Stomach smooth muscle (tissue), 2 donors: ENCODE data around the gene EXOC4.

Source experiments
- H3K27ac ChIP-seq: one replicate; pipeline ENCODE4 v1.7.0; 2013; ENCODE audit warnings: mild to moderate bottlenecking, low read length, inconsistent platforms
- H3K27me3 ChIP-seq, 2 donors: one replicate each; pipeline ENCODE4 v1.7.0; 2013; ENCODE audit warnings: low read length in 2 of 2; ENCODE audit not compliant: insufficient read depth in 2 of 2, control insufficient read depth in 1 of 2
- H3K36me3 ChIP-seq, 2 donors: one replicate each; pipeline ENCODE4 v1.7.0; 2013; ENCODE audit warnings: low read length in 2 of 2; ENCODE audit not compliant: control insufficient read depth in 2 of 2, insufficient read depth in 2 of 2
- H3K4me1 ChIP-seq: one replicate; pipeline ENCODE4 v1.7.0; 2013; ENCODE audit warnings: low read length; ENCODE audit not compliant: control insufficient read depth, insufficient read depth
- H3K4me3 ChIP-seq, 2 donors: one replicate each; pipeline ENCODE4 v1.7.0; 2013; ENCODE audit warnings: low read length in 2 of 2
- H3K9ac ChIP-seq, 2 donors: one replicate each; pipeline ENCODE4 v1.7.0; 2013; ENCODE audit warnings: low read length in 2 of 2, mild to moderate bottlenecking in 1 of 2
- H3K9me3 ChIP-seq, 2 donors: one replicate each; pipeline ENCODE4 v1.7.0; 2013; ENCODE audit warnings: low read length in 2 of 2; ENCODE audit not compliant: control insufficient read depth in 2 of 2
- donor health status: healthy.
- donor health status: Pancreatic carcinoma.

Gene EXOC4

DNA sequence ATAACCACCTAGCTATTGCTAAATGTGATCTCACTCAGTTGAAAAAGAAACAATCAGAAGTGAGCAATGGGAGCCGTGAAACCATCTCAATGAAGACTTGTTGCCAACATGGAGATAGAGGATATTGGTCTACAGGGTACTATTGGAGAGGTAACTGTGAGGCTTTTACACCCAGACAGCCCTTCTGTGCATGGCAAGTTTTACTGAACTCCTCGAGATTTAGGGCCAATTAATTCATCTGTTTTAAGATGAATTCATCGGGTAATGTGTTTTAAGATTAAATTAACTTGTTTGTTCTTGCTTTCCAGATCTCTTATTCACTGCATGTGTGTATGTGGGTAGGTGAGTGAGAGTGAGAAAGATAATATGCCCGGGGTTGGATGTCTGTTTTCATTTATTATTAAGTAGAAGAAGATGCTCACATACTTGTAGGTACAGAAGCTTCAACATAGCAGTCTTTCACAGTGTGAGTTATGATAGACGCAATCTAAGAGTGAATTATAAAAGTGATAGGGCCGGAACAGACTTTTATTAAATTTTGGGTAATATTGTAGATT is 323.8 kb downstream of the EXOC4 start:
- H3K4me1 ChIP-seq, result no peaks in the 10 kb centered on the region
- no peak overlapping the region for H3K9ac ChIP-seq
- no peak overlapping the region for H3K27ac ChIP-seq
- no peaks in the 10 kb centered on the region for H3K36me3 ChIP-seq
- H3K4me3 ChIP-seq, result no peak overlapping the region
- no peaks in the 10 kb centered on the region for H3K27me3 ChIP-seq
- H3K9me3 ChIP-seq, result no peaks in the 10 kb centered on the region

GRCh38 chr7:133582766-133583523 is 330.1 kb downstream of the EXOC4 start:
- Histone ChIP-seq H3K4me1 (no peaks in the 10 kb centered on the region), H3K9me3 (no peaks in the 10 kb centered on the region), H3K4me3 (no peak overlapping the region), H3K27me3 (no peaks in the 10 kb centered on the region), H3K36me3 (no peaks in the 10 kb centered on the region), H3K27ac (no peak overlapping the region), H3K9ac (no peak overlapping the region)

DNA sequence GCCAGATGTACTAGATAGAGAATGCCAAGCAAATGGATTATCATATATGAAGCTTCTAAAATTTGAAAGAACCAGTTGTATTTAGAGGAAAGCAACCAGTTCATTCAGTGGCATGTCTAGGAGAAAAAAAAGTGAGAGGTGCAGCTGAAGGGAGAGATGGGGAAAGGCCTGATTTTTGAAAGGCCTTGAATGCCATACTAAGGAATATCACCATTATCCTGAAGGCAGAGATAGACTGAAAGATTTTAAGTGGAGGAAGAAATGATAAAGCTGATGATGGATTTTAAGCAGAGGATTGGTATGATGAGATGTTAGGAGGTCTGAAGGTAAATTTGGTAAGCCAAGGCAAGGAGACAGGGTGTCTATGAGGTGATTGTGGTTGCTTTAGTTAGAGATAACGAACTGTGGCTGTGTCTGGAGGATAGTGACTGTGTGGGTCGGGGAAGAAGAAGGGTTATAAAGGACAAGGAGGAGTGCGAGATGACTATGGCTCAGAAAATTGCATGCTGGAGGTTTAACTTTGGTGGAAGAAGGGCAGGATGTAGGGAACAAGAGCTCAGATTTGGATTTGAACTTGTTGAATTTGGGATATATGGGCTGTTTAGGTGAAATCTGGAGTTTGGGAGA is 330.8 kb downstream of the EXOC4 start:
- H3K27ac ChIP-seq, result no peak overlapping the region
- no peaks in the 10 kb centered on the region for H3K9me3 ChIP-seq
- H3K4me1 ChIP-seq, result no peaks in the 10 kb centered on the region
- H3K36me3 ChIP-seq, result no peaks in the 10 kb centered on the region
- H3K9ac ChIP-seq, result no peak overlapping the region
- no peaks in the 10 kb centered on the region for H3K27me3 ChIP-seq
- H3K4me3 ChIP-seq, result no peak overlapping the region

- Histone ChIP-seq H3K4me3 (no peak overlapping the region), H3K4me1 (no peaks in the 10 kb centered on the region), H3K27me3 (no peaks in the 10 kb centered on the region), H3K27ac (no peak overlapping the region), H3K9me3 (no peaks in the 10 kb centered on the region), H3K9ac (no peak overlapping the region), H3K36me3 (no peaks in the 10 kb centered on the region)
Measured at GRCh38 chr7:133584956-133585668, 332.2 kb downstream of the EXOC4 start.

DNA sequence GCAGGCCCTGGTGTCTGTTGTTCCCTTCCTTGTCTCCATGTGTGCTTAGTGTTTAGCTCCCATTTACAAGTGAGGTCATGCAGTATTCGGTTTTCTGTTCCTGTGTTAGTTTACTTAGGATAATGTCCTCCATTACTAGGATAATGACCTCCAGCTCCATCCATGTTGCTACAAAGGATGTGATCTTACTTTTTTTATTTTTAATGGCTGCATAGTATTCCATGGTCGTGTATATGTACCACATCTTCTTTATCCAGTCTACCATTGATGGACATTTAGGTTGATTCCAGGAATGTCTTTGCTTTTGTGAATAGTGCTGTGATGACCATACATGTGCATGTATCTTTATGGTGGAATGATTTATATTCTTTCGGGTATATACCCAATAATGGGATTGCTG is 333.4 kb downstream of the EXOC4 start:
- no peaks in the 10 kb centered on the region for H3K27me3 ChIP-seq
- H3K36me3 ChIP-seq, result no peaks in the 10 kb centered on the region
- H3K4me3 ChIP-seq, result no peak overlapping the region
- no peaks in the 10 kb centered on the region for H3K9me3 ChIP-seq
- H3K27ac ChIP-seq, result no peak overlapping the region
- no peaks in the 10 kb centered on the region for H3K4me1 ChIP-seq
- no peak overlapping the region for H3K9ac ChIP-seq

DNA sequence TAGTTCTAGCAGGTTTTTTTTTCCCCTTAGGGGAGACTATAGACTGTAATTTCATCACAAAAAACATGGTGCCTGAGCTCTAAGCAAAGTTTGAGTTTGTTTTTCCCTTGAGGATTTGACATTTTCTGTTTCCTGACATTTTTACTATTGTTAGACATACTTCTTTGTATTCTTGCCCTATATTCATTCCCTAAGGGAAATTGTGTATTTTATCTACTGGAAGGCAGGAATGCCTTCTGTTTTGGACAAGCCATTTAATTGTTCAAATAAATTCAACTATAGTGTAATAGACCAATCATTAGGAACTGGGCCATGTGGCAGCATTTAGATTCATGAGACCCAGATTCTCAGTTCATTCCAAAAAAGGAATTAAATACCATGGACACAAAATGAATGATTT is 335.0 kb downstream of the EXOC4 start:
- Histone ChIP-seq H3K4me3 (no peak overlapping the region), H3K9me3 (no peaks in the 10 kb centered on the region), H3K9ac (no peak overlapping the region), H3K27me3 (no peaks in the 10 kb centered on the region), H3K27ac (no peak overlapping the region), H3K4me1 (no peaks in the 10 kb centered on the region), H3K36me3 (no peaks in the 10 kb centered on the region)

DNA sequence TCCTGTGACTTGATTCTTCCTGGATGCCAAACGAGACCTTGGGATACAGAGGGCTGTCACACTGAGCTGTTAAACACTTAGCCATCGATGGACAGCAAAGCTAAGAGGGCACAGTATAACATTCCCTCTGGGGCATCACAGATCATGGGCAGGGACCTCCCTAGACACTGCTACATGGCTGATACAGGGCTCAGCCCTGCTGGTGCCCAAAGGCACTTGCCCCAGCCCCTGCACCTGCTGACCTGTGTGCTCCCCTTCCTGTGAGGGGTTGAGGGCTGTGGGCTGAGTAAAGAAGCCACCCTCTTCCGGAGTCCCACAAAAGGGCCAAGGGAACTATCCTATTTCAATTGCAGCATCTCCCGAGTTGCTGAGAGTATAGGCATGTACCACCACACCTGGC is 337.9 kb downstream of the EXOC4 start:
- Histone ChIP-seq H3K9me3 (no peaks in the 10 kb centered on the region), H3K9ac (no peak overlapping the region), H3K27me3 (no peaks in the 10 kb centered on the region), H3K4me3 (no peak overlapping the region), H3K36me3 (no peaks in the 10 kb centered on the region), H3K4me1 (no peaks in the 10 kb centered on the region), H3K27ac (no peak overlapping the region)

DNA sequence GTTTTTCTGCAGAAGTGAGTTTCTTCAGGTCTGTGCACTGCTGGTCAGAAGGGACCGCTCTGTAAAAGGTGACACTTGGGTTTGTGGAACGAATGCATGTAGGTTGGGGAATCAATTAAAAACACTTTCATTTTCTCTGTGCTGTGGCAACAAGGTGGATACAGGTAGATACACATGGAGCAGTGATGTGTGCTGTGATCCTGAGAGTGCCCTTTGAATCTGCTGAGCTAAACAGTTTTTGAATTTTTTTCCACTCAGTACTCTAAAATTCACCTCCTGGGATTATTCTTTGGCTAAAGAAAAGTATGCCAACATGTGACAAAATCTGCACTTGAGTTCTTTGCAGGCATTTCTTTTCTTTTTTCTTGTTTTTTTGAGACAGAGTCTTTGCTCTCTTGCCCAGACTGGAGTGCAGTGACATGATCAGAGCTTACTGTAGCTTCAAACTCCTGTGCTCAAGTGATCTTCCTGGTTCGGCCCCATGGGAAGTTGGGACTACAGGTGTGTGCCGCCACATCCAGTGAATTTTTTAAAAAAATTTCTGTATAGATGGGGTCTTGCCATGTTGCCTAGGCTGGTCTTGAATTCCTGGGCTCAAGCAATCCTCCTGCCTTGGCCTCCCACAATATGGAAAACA is 338.9 kb downstream of the EXOC4 start:
- Histone ChIP-seq H3K4me3 (no peak overlapping the region), H3K27me3 (no peaks in the 10 kb centered on the region), H3K27ac (no peak overlapping the region), H3K36me3 (no peaks in the 10 kb centered on the region), H3K4me1 (no peaks in the 10 kb centered on the region), H3K9me3 (no peaks in the 10 kb centered on the region), H3K9ac (no peak overlapping the region)

GRCh38 chr7:133593561-133593960 is 340.7 kb downstream of the EXOC4 start:
- no peaks in the 10 kb centered on the region for H3K9me3 ChIP-seq
- H3K4me1 ChIP-seq, result no peaks in the 10 kb centered on the region
- H3K9ac ChIP-seq, result no peak overlapping the region
- no peak overlapping the region for H3K27ac ChIP-seq
- H3K27me3 ChIP-seq, result no peaks in the 10 kb centered on the region
- H3K36me3 ChIP-seq, result no peaks in the 10 kb centered on the region
- no peak overlapping the region for H3K4me3 ChIP-seq

- Histone ChIP-seq H3K36me3 (no peaks in the 10 kb centered on the region), H3K4me1 (no peaks in the 10 kb centered on the region), H3K27me3 (no peaks in the 10 kb centered on the region), H3K27ac (no peak overlapping the region), H3K9me3 (no peaks in the 10 kb centered on the region), H3K4me3 (no peak overlapping the region), H3K9ac (no peak overlapping the region)
Measured at GRCh38 chr7:133601617-133602016, 348.7 kb downstream of the EXOC4 start.
